GM12873 (cell line): ENCODE results near the gene ABHD12.

Source experiments
- CTCF ChIP-seq: IDR thresholded peaks from 2 replicates; pipeline ENCODE4 v1.5.1; 2012; ENCODE audit warnings: low read depth, mild to moderate bottlenecking, moderate library complexity, low read length, control low read depth; ENCODE audit not compliant: insufficient read depth; ENCODE audit errors: missing control alignments

ABHD12 gene

GRCh38 chr20:25258828-25259227 lies 131.8 kb downstream of the ABHD12 start:
- TF ChIP-seq CTCF = no peak

- TF ChIP-seq CTCF = no peak
These were observed 132.2 kb downstream of the ABHD12 start for GRCh38 chr20:25258476-25258805.

- TF ChIP-seq CTCF = no peak
These were observed 132.7 kb downstream of the ABHD12 start for GRCh38 chr20:25257756-25258475.

DNA sequence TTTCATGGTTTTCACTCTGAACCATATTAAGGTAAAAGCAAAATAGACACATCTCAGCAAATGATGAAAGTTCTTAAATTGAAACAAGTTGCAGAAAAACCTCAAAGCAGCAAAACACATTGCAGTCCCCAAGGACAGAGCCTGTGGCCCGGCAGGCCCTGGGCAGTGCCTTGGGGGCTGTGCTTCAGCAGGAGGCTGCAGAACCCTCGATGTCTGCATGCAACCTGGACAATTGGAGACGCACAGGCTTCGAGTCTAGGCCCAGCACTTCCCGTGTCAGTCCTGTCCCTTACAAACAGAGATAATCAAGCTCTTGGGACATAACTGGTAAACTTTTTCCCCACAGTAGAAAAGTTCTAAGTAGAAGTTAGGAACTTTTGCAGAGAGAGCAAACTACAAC lies 133.5 kb downstream of the ABHD12 start:
- TF ChIP-seq CTCF = no peak

DNA sequence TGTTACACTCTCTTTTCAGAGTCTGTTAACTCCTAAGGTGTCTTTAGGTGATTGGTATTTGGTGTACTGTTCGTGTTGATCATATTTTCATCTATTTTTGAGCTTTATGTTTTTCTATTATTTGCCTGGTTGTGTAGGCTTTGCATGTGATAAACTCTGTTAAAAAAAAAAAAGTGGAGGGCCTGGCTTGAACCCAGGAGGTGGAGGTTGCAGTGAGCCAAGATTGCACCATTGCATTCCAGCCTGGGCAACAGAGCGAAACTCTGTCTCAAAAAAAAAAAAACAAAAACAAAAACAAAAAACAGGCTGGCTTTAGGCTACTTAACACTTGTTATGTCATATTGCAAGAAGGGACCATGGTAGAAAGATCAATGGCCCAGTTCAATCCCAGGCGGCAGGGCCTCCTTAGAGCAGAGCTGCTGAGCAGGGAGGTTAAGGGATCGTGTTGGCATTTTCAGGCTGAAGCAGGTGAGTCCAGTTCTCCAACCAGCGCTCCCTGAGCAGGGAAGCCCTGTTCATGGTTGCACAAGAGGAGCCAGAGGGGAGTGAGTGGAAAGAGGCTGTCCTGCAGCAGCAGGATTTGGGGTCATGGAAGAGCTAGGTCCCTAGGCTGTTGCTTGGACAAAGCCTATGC lies 134.3 kb downstream of the ABHD12 start:
- no peak for TF ChIP-seq CTCF

DNA sequence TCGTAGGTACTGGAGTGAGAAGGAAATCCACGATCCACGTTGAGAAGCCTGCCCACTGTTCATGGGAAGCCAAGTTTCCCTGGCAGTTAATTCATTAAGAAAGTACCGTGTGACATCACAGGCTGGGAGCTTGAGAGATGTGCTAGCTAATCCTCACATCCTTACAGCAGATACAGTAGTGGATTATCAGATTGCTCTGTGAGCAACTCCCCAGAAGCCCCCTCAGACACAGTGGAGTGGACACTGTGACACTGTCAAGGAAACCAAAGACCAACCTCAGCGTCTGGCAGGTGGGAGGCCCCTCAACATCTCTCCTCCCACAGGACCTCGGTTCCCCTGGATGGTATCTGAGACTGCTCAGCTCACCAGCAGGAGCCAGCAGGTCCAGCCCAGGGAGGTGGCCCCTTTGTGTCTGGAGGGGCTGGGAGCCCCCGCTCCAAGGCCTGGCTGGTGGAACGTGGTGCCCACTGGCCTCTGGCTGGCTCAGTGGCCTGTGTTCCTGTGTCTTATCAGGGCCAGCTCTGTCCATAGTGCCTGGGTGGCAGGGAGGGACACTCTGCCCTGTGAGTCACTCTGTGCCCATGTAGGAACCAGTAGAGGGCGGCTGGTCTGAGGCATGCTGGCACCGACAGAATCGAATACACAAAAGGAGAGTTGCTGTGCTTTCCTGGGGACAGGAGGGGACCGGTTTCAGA lies 135.5 kb downstream of the ABHD12 start:
- no peak for TF ChIP-seq CTCF

DNA sequence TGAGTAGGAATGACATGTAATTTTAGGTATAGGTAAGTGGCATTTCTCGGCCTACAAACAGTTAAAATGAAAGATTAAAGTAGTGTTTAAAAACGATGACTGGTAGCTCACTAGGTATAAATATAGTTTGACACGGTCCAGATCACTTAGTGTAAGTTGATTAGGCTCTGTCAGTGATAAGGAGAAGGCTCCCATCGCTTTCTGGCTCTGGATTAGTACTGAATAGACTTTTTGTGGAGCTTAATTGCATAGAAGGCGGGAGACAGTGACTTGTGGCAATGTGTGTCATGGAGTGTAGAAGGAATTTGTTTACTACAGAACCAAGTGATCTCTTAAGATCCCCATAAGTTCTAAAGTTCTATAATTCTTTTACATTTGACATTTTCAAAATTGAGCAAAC lies 136.1 kb downstream of the ABHD12 start:
- TF ChIP-seq CTCF = no peak
